GM12864 (cell line): ENCODE measurements around the gene MFSD11.
"Not testable (repeated sequence)": the region's sequence is repeated elsewhere in the genome, so short reads cannot be mapped to it uniquely, and the experiment has no call there.

ENCODE experiments used
- DNase-seq: peaks from one replicate; pipeline ENCODE4 v3.0.0-alpha.2; 2011; ENCODE audit warnings: low read depth
- H3K4me3 ChIP-seq: 2 replicates; pipeline ENCODE4 v1.5.1; 2011; ENCODE audit warnings: mild to moderate bottlenecking, low read depth, low read length, control low read depth
- TF ChIP-seq, protein P1 (sequence below): IDR thresholded peaks from 2 replicates; pipeline ENCODE4 v1.5.1; 2011; ENCODE audit warnings: low read depth, mild to moderate bottlenecking, moderate library complexity, low read length, control low read depth, inconsistent platforms; ENCODE audit errors: missing control alignments

Gene MFSD11

GRCh38 chr17:76738468-76738850, 540 bp downstream of the MFSD11 start:
- H3K4me3 ChIP-seq = peak overlapping the region; percentile 92
- TF ChIP-seq, protein P1, sequence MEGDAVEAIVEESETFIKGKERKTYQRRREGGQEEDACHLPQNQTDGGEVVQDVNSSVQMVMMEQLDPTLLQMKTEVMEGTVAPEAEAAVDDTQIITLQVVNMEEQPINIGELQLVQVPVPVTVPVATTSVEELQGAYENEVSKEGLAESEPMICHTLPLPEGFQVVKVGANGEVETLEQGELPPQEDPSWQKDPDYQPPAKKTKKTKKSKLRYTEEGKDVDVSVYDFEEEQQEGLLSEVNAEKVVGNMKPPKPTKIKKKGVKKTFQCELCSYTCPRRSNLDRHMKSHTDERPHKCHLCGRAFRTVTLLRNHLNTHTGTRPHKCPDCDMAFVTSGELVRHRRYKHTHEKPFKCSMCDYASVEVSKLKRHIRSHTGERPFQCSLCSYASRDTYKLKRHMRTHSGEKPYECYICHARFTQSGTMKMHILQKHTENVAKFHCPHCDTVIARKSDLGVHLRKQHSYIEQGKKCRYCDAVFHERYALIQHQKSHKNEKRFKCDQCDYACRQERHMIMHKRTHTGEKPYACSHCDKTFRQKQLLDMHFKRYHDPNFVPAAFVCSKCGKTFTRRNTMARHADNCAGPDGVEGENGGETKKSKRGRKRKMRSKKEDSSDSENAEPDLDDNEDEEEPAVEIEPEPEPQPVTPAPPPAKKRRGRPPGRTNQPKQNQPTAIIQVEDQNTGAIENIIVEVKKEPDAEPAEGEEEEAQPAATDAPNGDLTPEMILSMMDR = no peak
- DNase-seq = no peak

DNA sequence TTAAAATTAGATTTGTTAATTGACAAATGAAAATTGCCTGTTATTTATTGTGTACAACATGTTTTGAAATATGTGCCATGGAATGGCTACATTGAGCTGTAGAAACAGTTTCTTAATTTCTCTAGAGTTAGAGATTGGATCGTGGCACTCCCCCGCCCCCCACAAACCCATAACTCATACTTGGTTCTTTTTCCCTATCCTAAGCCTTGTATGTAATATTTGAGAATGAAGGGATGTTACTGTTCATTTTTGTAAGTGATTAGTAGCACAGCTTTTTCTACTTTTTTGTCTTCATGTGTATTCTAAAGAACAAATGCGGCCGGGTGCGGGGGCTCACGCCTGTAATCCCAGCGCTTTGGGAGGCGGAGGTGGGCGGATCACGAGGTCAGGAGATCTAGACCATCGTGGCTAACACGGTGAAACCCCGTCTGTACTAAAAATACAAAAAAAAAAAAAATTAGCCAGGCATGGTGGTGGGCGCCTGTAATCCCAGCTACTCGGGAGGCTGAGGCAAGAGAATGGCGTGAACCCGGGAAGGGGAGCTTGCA, 1.7 kb downstream of the MFSD11 start:
- not testable (repeated sequence) for H3K4me3 ChIP-seq

DNA sequence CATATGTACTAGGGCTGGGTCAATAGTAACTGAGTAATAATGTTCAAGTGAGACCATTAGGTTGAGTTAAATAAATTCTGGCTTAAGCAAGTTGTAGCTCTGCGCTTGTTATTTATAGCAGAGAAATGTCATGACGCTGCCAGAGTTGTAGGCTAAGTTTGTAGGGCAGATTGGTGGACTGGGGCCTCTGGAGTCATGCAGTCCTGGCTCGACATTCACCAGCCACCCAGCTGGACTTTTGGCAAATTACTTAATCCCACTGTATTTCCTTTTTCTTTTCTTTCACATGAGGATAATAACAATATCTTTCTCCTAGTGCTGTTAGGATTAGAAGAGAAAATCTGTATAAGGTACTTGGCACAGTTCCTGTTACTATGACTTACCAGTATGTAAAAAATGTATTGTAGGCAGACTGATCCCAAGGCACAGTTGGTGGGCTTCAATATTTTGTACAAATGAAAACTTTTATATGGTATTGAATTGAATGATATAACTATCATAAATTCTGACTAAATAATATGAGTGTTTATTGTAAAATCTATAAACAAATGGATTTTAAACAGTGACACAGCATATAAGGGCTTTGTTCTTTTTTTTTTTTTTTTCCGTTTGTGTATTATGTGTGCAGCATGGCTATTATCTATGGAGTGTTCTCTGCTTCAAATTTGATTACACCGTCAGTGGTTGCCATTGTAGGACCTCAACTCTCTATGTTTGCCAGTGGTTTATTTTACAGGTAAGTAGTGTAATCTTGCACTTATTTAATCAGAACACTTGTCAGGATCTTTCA, 2.6 kb downstream of the MFSD11 start:
- TF ChIP-seq, protein P1 = no peak
- no peak overlapping the region for H3K4me3 ChIP-seq

More for the DNA sequence above, 1.7 kb downstream of the MFSD11 start:
- DNase-seq = not testable (repeated sequence)

DNA sequence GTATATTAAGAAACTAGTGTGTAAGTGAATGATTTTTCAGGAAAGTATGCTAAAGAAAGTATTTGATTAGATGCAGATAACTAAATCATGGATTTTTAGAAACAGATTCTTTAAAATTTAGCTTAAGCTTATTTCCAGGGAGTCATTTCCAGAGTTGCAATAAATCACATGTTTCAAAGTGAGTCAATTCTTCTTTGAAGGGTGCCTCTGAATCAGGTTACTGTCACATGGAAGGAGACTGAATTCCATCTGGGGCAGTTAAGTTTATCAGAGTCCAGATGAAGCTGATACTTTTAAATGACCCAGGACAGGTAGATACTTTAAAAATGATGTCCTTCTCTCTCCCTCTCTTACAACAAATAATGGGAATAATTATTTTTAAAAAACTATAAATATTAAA, 5.0 kb downstream of the MFSD11 start:
- DNase-seq = no peak

More for the DNA sequence above, 2.6 kb downstream of the MFSD11 start:
- DNase-seq = no peak

DNA sequence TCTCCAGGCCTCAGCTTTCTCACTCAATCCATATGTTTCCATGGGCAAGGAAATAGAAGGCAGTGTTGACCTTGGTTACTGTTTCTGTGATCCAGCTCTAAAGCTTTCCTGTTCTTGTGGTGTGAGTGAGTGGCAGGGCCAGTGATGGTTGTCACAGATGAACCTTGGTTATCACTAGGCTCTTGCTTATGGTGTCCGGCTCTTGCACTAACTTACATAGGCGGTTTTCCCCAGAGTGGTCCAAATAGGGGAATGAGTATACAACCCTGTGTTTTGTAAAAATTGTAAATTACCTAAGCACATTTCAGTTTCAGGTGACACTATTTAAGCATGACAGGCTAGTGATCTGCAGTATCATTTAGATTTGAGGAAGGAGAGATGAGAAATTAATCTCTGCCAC, 6.8 kb downstream of the MFSD11 start:
- TF ChIP-seq, protein P1 = no peak

More for the DNA sequence above, 5.0 kb downstream of the MFSD11 start:
- TF ChIP-seq, protein P1 = no peak
- no peak overlapping the region for H3K4me3 ChIP-seq

DNA sequence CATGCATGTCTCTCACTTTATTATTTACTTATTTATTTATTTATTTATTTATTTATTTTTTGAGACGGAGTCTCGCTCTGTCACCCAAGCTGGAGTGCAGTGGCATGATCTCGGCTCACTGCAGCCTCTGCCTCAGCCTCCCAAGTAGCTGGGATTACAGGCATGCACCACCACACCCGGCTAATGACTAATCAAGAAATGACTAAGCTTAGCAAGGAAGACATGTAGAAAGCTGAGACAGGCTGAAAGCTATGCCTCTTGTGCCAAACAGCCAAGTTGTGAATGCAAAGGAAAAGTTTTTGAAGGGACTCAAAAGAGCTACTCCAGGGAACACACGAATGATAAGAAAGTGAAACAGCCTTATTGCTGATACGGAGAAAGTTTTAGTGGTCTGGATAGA, 7.9 kb downstream of the MFSD11 start:
- not testable (repeated sequence) for DNase-seq, H3K4me3 ChIP-seq

More for the DNA sequence above, 6.8 kb downstream of the MFSD11 start:
- H3K4me3 ChIP-seq = no peak overlapping the region
- DNase-seq = no peak

DNA sequence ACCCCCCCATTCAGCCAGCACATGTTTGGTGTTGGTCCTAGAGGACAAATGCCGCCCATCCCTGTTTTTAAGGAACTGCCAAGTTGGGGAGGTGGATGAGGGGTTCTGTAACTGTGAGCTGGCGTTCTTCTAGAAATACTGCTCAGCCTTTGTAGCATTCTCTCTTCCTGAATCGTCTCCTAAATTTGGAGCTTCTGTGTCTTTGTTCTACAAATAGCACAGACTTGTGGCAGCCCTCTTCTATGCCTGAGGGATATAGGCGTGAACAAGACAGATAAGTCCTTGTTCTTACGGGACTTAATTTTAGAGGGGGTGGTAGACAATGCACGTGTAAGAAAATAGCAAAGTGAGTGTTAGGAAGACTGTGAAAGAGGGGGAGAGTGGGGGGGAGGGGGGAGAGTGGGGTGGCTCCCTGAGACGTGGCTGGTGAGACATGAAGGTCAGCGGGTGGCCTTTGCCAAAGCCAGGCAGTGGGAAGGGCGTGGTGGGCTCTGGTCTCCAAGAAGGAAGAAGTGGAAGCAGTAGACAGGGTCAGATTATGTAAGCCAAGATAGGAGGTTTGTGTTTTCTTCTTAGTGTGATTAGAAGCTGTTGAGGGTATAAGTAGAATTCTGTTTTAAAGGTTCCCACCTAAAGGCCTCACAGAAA, 9.9 kb downstream of the MFSD11 start:
- DNase-seq = no peak
- no peak overlapping the region for H3K4me3 ChIP-seq
- TF ChIP-seq, protein P1 = no peak

DNA sequence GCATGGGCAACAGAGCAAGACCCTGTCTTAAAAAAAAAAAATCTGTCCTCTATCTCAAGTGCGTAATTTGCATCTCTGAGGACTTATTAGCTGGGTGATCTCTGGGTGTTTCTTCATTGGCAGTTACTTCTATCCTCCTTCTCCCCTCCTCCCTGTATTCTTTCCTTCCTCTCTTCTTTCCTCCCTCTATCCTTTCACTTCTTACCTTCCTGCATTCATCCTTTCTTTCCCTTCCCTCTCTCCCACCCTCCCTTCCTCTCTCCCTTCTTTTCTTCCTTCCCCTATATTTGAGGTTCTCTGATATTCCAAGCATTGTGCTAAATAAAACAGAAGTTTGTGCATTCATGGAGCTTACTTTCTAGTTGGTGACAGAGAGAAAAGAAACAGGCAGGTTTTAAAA, 10.7 kb downstream of the MFSD11 start:
- no peak for DNase-seq
- TF ChIP-seq, protein P1 = no peak
- H3K4me3 ChIP-seq = no peak overlapping the region
